Renal cortex interstitium (tissue), 11 donors: ENCODE results near the gene TTC28. TPM values are rescaled to one million over a fixed set of nuclear protein-coding genes. Genes with fewer than 3 reads are reported as not detected.

ENCODE experiments used
- DNase-seq, 11 donors: peaks; one replicate each; pipeline ENCODE4 v3.0.0-alpha.2; 2013; ENCODE audit warnings: low read depth in 9 of 11, low spot score in 4 of 11; ENCODE audit errors: extremely low read depth in 1 of 11
- polyA plus RNA-seq, 3 donors: library from polyadenylated mRNA; unstranded; fragments of 120-200 nt; gene quantifications; one replicate each; pipeline ENCODE4 v1.2.1, GENCODE V29; 2013; ENCODE audit not compliant: insufficient read length in 3 of 3

Gene TTC28
- polyA plus RNA-seq, 3 donors, result 33.1 to 43.1 (median 35.9) TPM

DNA sequence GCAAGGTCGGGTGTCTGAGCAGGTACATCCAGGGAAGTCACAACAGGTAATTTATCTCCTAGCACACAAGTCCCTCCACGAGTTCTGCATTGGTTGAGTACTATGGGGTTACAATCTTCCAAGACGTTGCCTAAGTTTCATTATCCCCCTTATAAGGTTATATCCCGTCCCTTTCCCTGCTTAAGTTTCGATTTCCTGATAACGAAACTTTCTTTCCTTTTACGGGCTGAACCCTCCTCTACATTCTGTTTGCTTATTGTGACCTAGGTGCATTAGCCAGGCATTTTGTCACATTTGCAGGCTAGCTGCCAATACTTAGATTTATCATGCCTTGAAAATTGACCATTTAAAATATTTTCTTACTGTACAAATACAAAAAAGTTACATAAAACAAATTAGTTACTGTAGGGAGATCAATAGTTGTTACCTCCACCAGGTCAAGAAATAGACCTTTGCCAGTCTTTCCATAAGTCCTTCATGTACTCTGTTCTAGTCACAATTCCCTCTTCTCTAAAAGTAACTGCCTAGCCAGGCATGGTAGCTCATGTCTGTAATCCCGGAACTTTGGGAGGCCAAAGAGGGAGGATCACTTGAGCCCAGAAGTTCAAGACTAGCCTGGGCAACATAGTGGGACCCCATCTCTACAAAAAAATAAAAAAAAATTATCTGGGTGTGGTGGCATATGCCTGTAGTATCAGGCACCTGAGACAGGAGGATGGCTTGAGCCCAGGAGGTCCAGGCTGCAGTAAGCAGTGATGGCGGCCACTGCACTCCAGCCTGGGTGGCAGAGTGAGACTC lies 746.3 kb downstream of the TTC28 start:
- DNase-seq, result no peak

DNA sequence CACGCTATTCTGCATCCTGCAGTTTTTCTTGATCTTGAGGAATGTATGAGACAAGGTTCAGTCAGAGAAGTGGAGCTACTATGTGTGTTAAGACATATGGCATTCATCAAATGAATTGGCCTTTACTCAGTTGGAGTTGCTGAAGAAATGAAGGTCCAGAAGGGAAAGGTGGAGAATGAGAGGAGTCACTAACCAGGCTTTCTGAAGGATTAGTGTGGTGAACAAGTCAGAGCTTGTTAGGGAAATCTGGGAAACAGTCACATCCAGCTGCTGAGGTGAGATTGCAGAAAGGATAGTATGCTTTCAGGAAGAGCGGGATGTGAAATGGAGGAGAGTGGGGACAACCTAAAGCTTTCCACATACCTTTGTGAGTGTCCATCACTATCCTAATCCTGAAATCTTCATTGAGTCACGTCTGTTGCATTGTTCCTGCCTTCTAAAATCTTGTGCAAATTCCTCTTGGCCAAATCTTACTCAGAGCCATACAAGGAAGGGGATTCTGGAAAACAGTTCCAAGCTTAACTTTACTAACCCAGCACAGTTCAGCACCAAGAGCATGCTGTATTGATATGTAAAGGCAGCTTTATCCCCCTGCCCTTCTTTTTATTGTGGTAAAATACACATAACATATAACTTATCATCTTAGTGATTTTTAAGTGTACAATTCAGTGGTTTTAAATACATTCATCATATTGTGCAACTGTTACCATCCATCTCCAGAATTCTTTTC lies 749.1 kb downstream of the TTC28 start:
- no peak for DNase-seq

Other genes starting within 250 kb of the TTC28 start
- 10 to 100 TPM; 15.9 to 18.4 (median 16.8) TPM for gene CHEK2, start 62.0 kb upstream of the TTC28 start, polyA plus RNA-seq
- 10 to 100 TPM; 20.5 to 24.3 (median 21.7) TPM for gene HSCB, start 62.2 kb upstream of the TTC28 start, polyA plus RNA-seq
- 10 to 100 TPM; 31.2 to 43.1 (median 40.3) TPM for gene CCDC117, start 92.9 kb upstream of the TTC28 start, polyA plus RNA-seq
- gene XBP1, start 120.7 kb upstream of the TTC28 start, polyA plus RNA-seq, result 100 to 1,000 TPM; 142 TPM
- 10 to 100 TPM; 29.0 to 33.6 (median 29.6) TPM for gene ZNRF3, start 203.7 kb upstream of the TTC28 start, polyA plus RNA-seq